ENCODE data around the gene B4GAT1. TPM values are rescaled to one million over a fixed set of nuclear protein-coding genes. Genes with fewer than 3 reads are reported as not detected.

Gene B4GAT1
- total RNA-seq, 6 donors from 2014 or later = 15.7 to 48.9 (median 27.4) TPM

- H3K4me3 ChIP-seq = no peak overlapping the region
- no peak overlapping the region for H3K27ac ChIP-seq
- peaks cover 0 to 4% (median 2%) of the 10 kb centered on the region in 4 donors for H3K36me3 ChIP-seq
- H3K4me1 ChIP-seq = peaks cover 4 to 31% (median 20%) of the 10 kb centered on the region in 4 donors
- DNase-seq = no peak
- ATAC-seq (ENCODE audit: low FRiP score in 2 of 2) = no peak
- H3K27me3 ChIP-seq = peaks cover 0 to 14% (median 0%) of the 10 kb centered on the region in 4 donors
- H3K9me3 ChIP-seq = no peaks in the 10 kb centered on the region
- no peak for TF ChIP-seq CTCF (IDR thresholded peaks at IDR 0.05)
- no peak for TF ChIP-seq EP300 (IDR thresholded peaks at IDR 0.05)
- no peak for TF ChIP-seq POLR2A (IDR thresholded peaks at IDR 0.05)
- WGBS, 2 donors = 89 to 90% methylated on average over 7 to 25 of the region's 25 CpGs
Observed at GRCh38 chr11:66369073-66369894, 21.9 kb upstream of the B4GAT1 start.

- H3K9me3 ChIP-seq = no peaks in the 10 kb centered on the region
- DNase-seq (no peak), ATAC-seq (ENCODE audit: low FRiP score in 2 of 2) (no peak)
- no peak for TF ChIP-seq EP300 (IDR thresholded peaks at IDR 0.05)
- TF ChIP-seq CTCF (IDR thresholded peaks at IDR 0.05) = no peak
- TF ChIP-seq POLR2AphosphoS5 (IDR thresholded peaks at IDR 0.05) = no peak
- no peak for TF ChIP-seq POLR2A (IDR thresholded peaks at IDR 0.05)
- no peak overlapping the region for H3K27ac ChIP-seq
- peaks cover 7 to 37% (median 22%) of the 10 kb centered on the region in 4 donors for H3K4me1 ChIP-seq
- WGBS, 2 donors = 87 to 92% methylated on average over 2 to 6 of the region's 6 CpGs
- peaks cover 0 to 4% (median 2%) of the 10 kb centered on the region in 4 donors for H3K36me3 ChIP-seq
- H3K4me3 ChIP-seq = no peak overlapping the region
- peaks cover 0 to 14% (median 0%) of the 10 kb centered on the region in 4 donors for H3K27me3 ChIP-seq
Observed at GRCh38 chr11:66368484-66368883, 21.1 kb upstream of the B4GAT1 start.

GRCh38 chr11:66367561-66368312 lies 20.3 kb upstream of the B4GAT1 start:
- no peak overlapping the region for H3K4me3 ChIP-seq
- H3K9me3 ChIP-seq = no peaks in the 10 kb centered on the region
- DNase-seq (no peak), ATAC-seq (ENCODE audit: low FRiP score in 2 of 2) (no peak)
- peaks cover 11 to 35% (median 27%) of the 10 kb centered on the region in 4 donors for H3K4me1 ChIP-seq
- peaks cover 0 to 14% (median 0%) of the 10 kb centered on the region in 4 donors for H3K27me3 ChIP-seq
- TF ChIP-seq CTCF (IDR thresholded peaks at IDR 0.05) (no peak), POLR2A (IDR thresholded peaks at IDR 0.05) (no peak), EP300 (IDR thresholded peaks at IDR 0.05) (no peak), POLR2AphosphoS5 (IDR thresholded peaks at IDR 0.05) (no peak)
- peaks cover 0 to 4% (median 2%) of the 10 kb centered on the region in 4 donors for H3K36me3 ChIP-seq
- no peak overlapping the region for H3K27ac ChIP-seq
- 92 to 94% methylated on average over 14 to 15 of the region's 15 CpGs for whole genome bisulfite sequencing, 2 donors

GRCh38 chr11:66366844-66367477 lies 19.5 kb upstream of the B4GAT1 start:
- no peak for ATAC-seq (ENCODE audit: low FRiP score in 2 of 2)
- TF ChIP-seq CTCF (IDR thresholded peaks at IDR 0.05) (no peak), POLR2AphosphoS5 (IDR thresholded peaks at IDR 0.05) (no peak), EP300 (IDR thresholded peaks at IDR 0.05) (no peak), POLR2A (IDR thresholded peaks at IDR 0.05) (no peak)
- 92 to 94% methylated on average over 8 of the region's 8 CpGs for WGBS, 2 donors
- H3K4me1 ChIP-seq = peaks cover 7 to 35% (median 24%) of the 10 kb centered on the region in 4 donors
- H3K9me3 ChIP-seq = no peaks in the 10 kb centered on the region
- DNase-seq = no peak
- peaks cover 0 to 7% (median 2%) of the 10 kb centered on the region in 4 donors for H3K36me3 ChIP-seq
- H3K27ac ChIP-seq = no peak overlapping the region
- H3K27me3 ChIP-seq = peaks cover 0 to 10% (median 0%) of the 10 kb centered on the region in 4 donors
- H3K4me3 ChIP-seq = no peak overlapping the region

Measured in upper lobe of left lung (tissue), 6 donors.